Measurements from ENCODE around the gene PTPRJ. TPM values are rescaled to one million over a fixed set of nuclear protein-coding genes. Genes with fewer than 3 reads are reported as not detected.
"Not testable (repeated sequence)": the region's sequence is repeated elsewhere in the genome, so short reads cannot be mapped to it uniquely, and the experiment has no call there.

Gene PTPRJ
- total RNA-seq, 2 experiments from 2014 or later: 74.3 to 80.5 TPM

GRCh38 chr11:48017831-48018527, 37.6 kb downstream of the PTPRJ start:
- DNase-seq (no peak), ATAC-seq (no peak)
- no peaks in the 10 kb centered on the region for H3K9me3 Mint-ChIP-seq (ENCODE audit: low read depth)
- H3K27ac Mint-ChIP-seq: peak overlapping the region; percentile 85
- CTCF ChIA-PET: interaction anchor here (0.9 to 3.1 kb wide), 9 partner anchors 10 to 90 kb away, joined by 3 to 15 read pairs (median 3); no protein-coding TSS in a partner anchor
- H3K4me3 Mint-ChIP-seq: peak overlapping the region; percentile 46
- H3K27me3 Mint-ChIP-seq: no peaks in the 10 kb centered on the region
- H3K36me3 Mint-ChIP-seq: peaks cover 37% of the 10 kb centered on the region
- H3K4me1 Mint-ChIP-seq: peaks cover 87% of the 10 kb centered on the region

GRCh38 chr11:48018528-48019216, 38.3 kb downstream of the PTPRJ start:
- DNase-seq (no peak), ATAC-seq (peak; percentile 1)
- Mint-ChIP-seq H3K4me3 (peak overlapping the region; percentile 8), H3K27me3 (no peaks in the 10 kb centered on the region), H3K9me3 (ENCODE audit: low read depth) (no peaks in the 10 kb centered on the region), H3K4me1 (peaks cover 81% of the 10 kb centered on the region), H3K27ac (peak overlapping the region; percentile 85), H3K36me3 (peaks cover 37% of the 10 kb centered on the region)
- CTCF ChIA-PET: interaction anchor here (0.9 to 3.1 kb wide), 6 partner anchors 9 to 90 kb away, joined by 3 to 15 read pairs (median 3); no protein-coding TSS in a partner anchor

GRCh38 chr11:48019217-48019584, 38.8 kb downstream of the PTPRJ start:
- no peak for DNase-seq
- Mint-ChIP-seq H3K9me3 (ENCODE audit: low read depth) (no peaks in the 10 kb centered on the region), H3K36me3 (peaks cover 35% of the 10 kb centered on the region), H3K4me3 (peak overlapping the region; percentile 8), H3K27ac (peak overlapping the region; percentile 85), H3K27me3 (no peaks in the 10 kb centered on the region), H3K4me1 (peaks cover 77% of the 10 kb centered on the region)
- ATAC-seq: peak; percentile 39
- CTCF ChIA-PET: interaction anchor here (1.5 to 3.1 kb wide), 2 partner anchors 12 to 13 kb away, joined by 3 to 15 read pairs; no protein-coding TSS in a partner anchor

- Mint-ChIP-seq H3K27me3 (no peaks in the 10 kb centered on the region), H3K4me3 (no peak overlapping the region), H3K36me3 (peaks cover 35% of the 10 kb centered on the region), H3K27ac (peak overlapping the region; percentile 85), H3K9me3 (ENCODE audit: low read depth) (no peaks in the 10 kb centered on the region), H3K4me1 (peaks cover 74% of the 10 kb centered on the region)
- DNase-seq (no peak), ATAC-seq (no peak)
- CTCF ChIA-PET: interaction anchor here (1.1 to 1.6 kb wide), 3 partner anchors 11 to 85 kb away, joined by 3 to 6 read pairs (median 3); no protein-coding TSS in a partner anchor
These were observed 39.2 kb downstream of the PTPRJ start for GRCh38 chr11:48019595-48019994.

- peak; percentile 32 for ATAC-seq
- Mint-ChIP-seq H3K27me3 (no peaks in the 10 kb centered on the region), H3K4me1 (peaks cover 68% of the 10 kb centered on the region), H3K36me3 (peaks cover 30% of the 10 kb centered on the region), H3K9me3 (ENCODE audit: low read depth) (no peaks in the 10 kb centered on the region), H3K27ac (peak overlapping the region; percentile 63), H3K4me3 (no peak overlapping the region)
- CTCF ChIA-PET: interaction anchor here (1.1 to 1.6 kb wide), 3 partner anchors 10 to 86 kb away, joined by 3 to 6 read pairs (median 3); no protein-coding TSS in a partner anchor
- no peak for DNase-seq
These were observed 39.9 kb downstream of the PTPRJ start for GRCh38 chr11:48020092-48020755.

- H3K9me3 Mint-ChIP-seq (ENCODE audit: low read depth); CTCF ChIA-PET; ATAC-seq; H3K27ac Mint-ChIP-seq; H3K4me3 Mint-ChIP-seq; DNase-seq; H3K27me3 Mint-ChIP-seq: not testable (repeated sequence)
- peaks cover 64% of the 10 kb centered on the region for H3K4me1 Mint-ChIP-seq
- peaks cover 32% of the 10 kb centered on the region for H3K36me3 Mint-ChIP-seq
These were observed 41.0 kb downstream of the PTPRJ start for GRCh38 chr11:48021201-48021820.

GRCh38 chr11:48022445-48022844, 42.1 kb downstream of the PTPRJ start:
- H3K27ac Mint-ChIP-seq: no peak overlapping the region
- no peak overlapping the region for H3K4me3 Mint-ChIP-seq
- ATAC-seq (no peak), DNase-seq (no peak)
- peaks cover 32% of the 10 kb centered on the region for H3K36me3 Mint-ChIP-seq
- H3K27me3 Mint-ChIP-seq: no peaks in the 10 kb centered on the region
- CTCF ChIA-PET: no interaction called here
- peaks cover 54% of the 10 kb centered on the region for H3K4me1 Mint-ChIP-seq
- H3K9me3 Mint-ChIP-seq (ENCODE audit: low read depth): no peaks in the 10 kb centered on the region

GRCh38 chr11:48023608-48024007, 43.2 kb downstream of the PTPRJ start:
- H3K4me3 Mint-ChIP-seq; DNase-seq; H3K9me3 Mint-ChIP-seq (ENCODE audit: low read depth); H3K27ac Mint-ChIP-seq; H3K27me3 Mint-ChIP-seq; ATAC-seq; CTCF ChIA-PET: not testable (repeated sequence)
- peaks cover 33% of the 10 kb centered on the region for H3K36me3 Mint-ChIP-seq
- peaks cover 50% of the 10 kb centered on the region for H3K4me1 Mint-ChIP-seq

GRCh38 chr11:48024635-48025071, 44.3 kb downstream of the PTPRJ start:
- Mint-ChIP-seq H3K27me3 (no peaks in the 10 kb centered on the region), H3K9me3 (ENCODE audit: low read depth) (no peaks in the 10 kb centered on the region), H3K4me3 (no peak overlapping the region), H3K36me3 (peaks cover 39% of the 10 kb centered on the region), H3K27ac (no peak overlapping the region), H3K4me1 (peaks cover 47% of the 10 kb centered on the region)
- CTCF ChIA-PET: interaction anchor here (0.9 kb wide), 1 partner anchor 35 kb away, joined by 4 read pairs; no protein-coding TSS in a partner anchor
- no peak for ATAC-seq
- no peak for DNase-seq

- no peak overlapping the region for H3K27ac Mint-ChIP-seq
- no peak for ATAC-seq
- no peak for DNase-seq
- CTCF ChIA-PET: interaction anchor here (0.9 kb wide), 1 partner anchor 34 kb away, joined by 4 read pairs; no protein-coding TSS in a partner anchor
- no peaks in the 10 kb centered on the region for H3K27me3 Mint-ChIP-seq
- H3K4me1 Mint-ChIP-seq: peaks cover 45% of the 10 kb centered on the region
- peaks cover 36% of the 10 kb centered on the region for H3K36me3 Mint-ChIP-seq
- no peak overlapping the region for H3K4me3 Mint-ChIP-seq
- no peaks in the 10 kb centered on the region for H3K9me3 Mint-ChIP-seq (ENCODE audit: low read depth)
These were observed 45.1 kb downstream of the PTPRJ start for GRCh38 chr11:48025293-48025983.

GRCh38 chr11:48025984-48026340, 45.6 kb downstream of the PTPRJ start:
- DNase-seq (no peak), ATAC-seq (no peak)
- H3K27ac Mint-ChIP-seq: no peak overlapping the region
- H3K4me3 Mint-ChIP-seq: no peak overlapping the region
- H3K27me3 Mint-ChIP-seq: no peaks in the 10 kb centered on the region
- CTCF ChIA-PET: no interaction called here
- H3K4me1 Mint-ChIP-seq: peaks cover 42% of the 10 kb centered on the region
- H3K36me3 Mint-ChIP-seq: peaks cover 33% of the 10 kb centered on the region
- H3K9me3 Mint-ChIP-seq (ENCODE audit: low read depth): no peaks in the 10 kb centered on the region

GRCh38 chr11:48028914-48029680, 48.7 kb downstream of the PTPRJ start:
- H3K9me3 Mint-ChIP-seq (ENCODE audit: low read depth): no peaks in the 10 kb centered on the region
- H3K36me3 Mint-ChIP-seq: peaks cover 34% of the 10 kb centered on the region
- ATAC-seq (peak; percentile 65), DNase-seq (peak; percentile 56)
- H3K27me3 Mint-ChIP-seq: no peaks in the 10 kb centered on the region
- H3K27ac Mint-ChIP-seq: peak overlapping the region; percentile 63
- H3K4me3 Mint-ChIP-seq: no peak overlapping the region
- CTCF ChIA-PET: interaction anchor here (1.3 to 2.6 kb wide), 2 partner anchors 80 to 95 kb away, joined by 4 to 8 read pairs; no protein-coding TSS in a partner anchor
- peaks cover 54% of the 10 kb centered on the region for H3K4me1 Mint-ChIP-seq

Measured in activated CD8-positive, alpha-beta memory T cell treated with anti-CD3 and anti-CD28 coated beads, Interleukin-2, amount 10 ng/mL, durations not matched to agents 7 days and 5 days (primary cell).